ENCODE data around the gene SAP30BP.

- TF ChIP-seq RFX5 (IDR thresholded peaks at IDR 0.05; ENCODE audit: borderline replicate concordance, low read depth, low read length) (no peak), CTCF (IDR thresholded peaks at IDR 0.05; ENCODE audit: control extremely low read depth in 1 of 3, insufficient read depth in 1 of 3, low read depth in 1 of 3, low read length in 3 of 3) (no peak), SIN3A (conservative IDR thresholded peaks at IDR 0.05 in 1 of 2, IDR thresholded peaks at IDR 0.05 in 1 of 2; ENCODE audit: low read depth in 1 of 2, low read length in 2 of 2) (no peak), YY1 (IDR thresholded peaks at IDR 0.05; ENCODE audit: low read depth, low read length) (no peak), MAX (IDR thresholded peaks at IDR 0.05) (no peak), POLR2A (IDR thresholded peaks at IDR 0.05; ENCODE audit: control extremely low read depth in 1 of 2, low read depth in 2 of 2, low read length in 2 of 2) (no peak), CHD1 (IDR thresholded peaks at IDR 0.05; ENCODE audit: low read depth, low read length) (no peak), SUZ12 (IDR thresholded peaks at IDR 0.05; ENCODE audit: low read length) (no peak), CEBPB (IDR thresholded peaks at IDR 0.05; ENCODE audit: low read depth, low read length) (no peak), RAD21 (IDR thresholded peaks at IDR 0.05 in 1 of 2, conservative IDR thresholded peaks at IDR 0.05 in 1 of 2; ENCODE audit: low read depth in 2 of 2, low read length in 2 of 2) (no peak), SP2 (IDR thresholded peaks at IDR 0.05; ENCODE audit: low read length) (no peak)
Measured at GRCh38 chr17:75622771-75623273, 44.3 kb upstream of the SAP30BP start.

Data from H1 (cell line).